SW 1271 (cell line): ENCODE measurements around the gene RARB.

ENCODE experiments used
- DNase-seq, 2 experiments: peaks; one replicate each; lab custom pipeline; 2025; lab: John Stamatoyannopoulos, UW

The RARB gene

GRCh38 chr3:25604107-25604805 is 176.2 kb downstream of the RARB start:
- DNase-seq, result peak in 1 of 2 experiments; percentile 68

GRCh38 chr3:25610167-25610566 is 182.1 kb downstream of the RARB start:
- no peak for DNase-seq

- DNase-seq, result no peak
Measured at GRCh38 chr3:25610779-25611178, 182.7 kb downstream of the RARB start.

GRCh38 chr3:25611193-25611592 is 183.1 kb downstream of the RARB start:
- DNase-seq, result no peak

GRCh38 chr3:25618028-25618427 is 190.0 kb downstream of the RARB start:
- no peak for DNase-seq

- no peak for DNase-seq
Measured at GRCh38 chr3:25619382-25619781, 191.3 kb downstream of the RARB start.

- no peak for DNase-seq
Measured at GRCh38 chr3:25620493-25620892, 192.4 kb downstream of the RARB start.

- no peak for DNase-seq
Measured at GRCh38 chr3:25621087-25621486, 193.0 kb downstream of the RARB start.

- DNase-seq, result no peak
Measured at GRCh38 chr3:25631989-25632388, 203.9 kb downstream of the RARB start.

GRCh38 chr3:25633919-25634318 is 205.9 kb downstream of the RARB start:
- no peak for DNase-seq

- DNase-seq, result no peak
Measured at GRCh38 chr3:25635038-25635437, 207.0 kb downstream of the RARB start.
